HL-60/S4 (cell line): Measurements from ENCODE around the gene SRSF2.
"Not testable (repeated sequence)": the region's sequence is repeated elsewhere in the genome, so short reads cannot be mapped to it uniquely, and the experiment has no call there.

Source experiments
- in situ Hi-C: fragments of 300-500 bp; cut with MboI; formaldehyde crosslinking; loops from 2 replicates; pipeline ENCODE4 v1.14.3; 2022; ENCODE audit warnings: low sequenced_read_pairs

The SRSF2 gene

DNA sequence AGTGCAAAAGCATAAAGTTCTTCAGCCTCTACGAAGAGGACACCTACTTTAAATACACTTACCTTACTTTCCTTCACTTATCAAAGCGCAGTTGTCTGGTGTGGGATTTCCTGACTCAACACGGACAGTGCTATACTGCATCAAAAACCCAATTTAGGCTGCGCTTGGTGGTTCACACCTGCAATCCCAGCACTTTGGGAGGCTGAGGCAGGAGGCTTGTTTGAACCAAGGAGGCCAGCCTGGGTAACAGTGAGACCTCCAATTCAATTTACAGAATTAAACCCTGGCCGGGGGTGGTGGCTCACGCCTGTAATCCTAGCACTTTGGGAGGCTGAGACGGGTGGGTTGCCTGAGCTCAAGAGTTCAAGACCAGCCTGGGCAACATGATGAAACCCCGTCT, 14.9 kb downstream of the SRSF2 start:
- in situ Hi-C loops, result no loop called here

DNA sequence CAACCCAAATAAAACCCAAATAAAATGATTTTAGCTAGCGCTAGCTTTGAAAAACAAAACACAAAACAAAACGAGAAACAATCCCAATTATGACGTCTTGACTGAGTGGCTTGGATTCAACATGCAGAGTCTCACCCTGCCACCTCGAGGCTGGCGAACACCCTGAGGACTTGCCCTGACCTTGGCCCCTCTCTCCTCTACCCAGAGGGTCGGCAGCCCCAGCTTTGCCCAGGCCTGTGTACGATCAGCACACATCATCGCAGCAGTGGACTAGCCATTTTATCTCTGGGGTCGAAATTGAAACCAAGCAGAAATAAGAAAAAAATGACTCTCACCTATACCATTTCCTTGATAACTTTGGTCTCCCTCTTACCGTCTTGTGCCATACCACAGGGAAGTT, 15.7 kb downstream of the SRSF2 start:
- in situ Hi-C loops, result no loop called here

DNA sequence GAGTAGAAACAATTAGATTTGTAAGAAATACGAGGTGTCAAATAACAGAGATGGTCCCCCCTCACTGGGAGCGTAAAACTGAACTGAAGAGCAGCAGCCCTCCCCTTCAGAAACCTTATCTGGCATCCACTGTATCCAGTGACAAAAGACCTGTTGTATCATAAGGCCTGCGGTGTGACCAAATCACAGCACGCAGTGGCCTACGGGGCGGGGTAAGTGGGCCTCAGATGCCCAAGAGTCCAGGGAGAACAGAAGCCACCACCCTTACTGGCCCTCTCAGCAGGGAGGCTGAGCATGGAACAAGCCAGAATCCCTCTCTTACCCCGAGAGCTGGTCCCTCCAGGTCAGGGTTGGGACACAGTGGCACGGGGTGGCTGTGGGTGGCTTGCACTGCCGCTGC, 16.2 kb downstream of the SRSF2 start:
- in situ Hi-C loops, result no loop called here

DNA sequence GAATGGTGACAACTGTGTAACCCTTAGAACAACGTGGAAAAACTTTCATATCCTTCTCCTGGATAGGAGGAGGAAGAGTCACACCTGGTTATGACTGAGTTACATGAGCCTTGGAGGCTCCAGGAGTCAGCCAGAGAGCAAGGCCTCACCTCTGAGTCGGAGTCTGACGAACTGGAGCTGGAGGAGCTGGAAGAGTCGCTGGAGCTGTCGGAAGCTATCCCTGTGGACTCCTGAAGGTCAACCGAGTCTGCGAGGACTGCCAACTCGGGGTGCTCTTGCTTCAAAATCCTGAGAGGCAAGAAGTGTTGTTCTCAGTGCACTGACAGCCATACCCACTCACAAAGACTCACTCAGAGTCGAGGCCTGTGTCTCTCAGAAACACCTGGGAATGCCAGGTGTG, 16.9 kb downstream of the SRSF2 start:
- in situ Hi-C loops, result no loop called here

DNA sequence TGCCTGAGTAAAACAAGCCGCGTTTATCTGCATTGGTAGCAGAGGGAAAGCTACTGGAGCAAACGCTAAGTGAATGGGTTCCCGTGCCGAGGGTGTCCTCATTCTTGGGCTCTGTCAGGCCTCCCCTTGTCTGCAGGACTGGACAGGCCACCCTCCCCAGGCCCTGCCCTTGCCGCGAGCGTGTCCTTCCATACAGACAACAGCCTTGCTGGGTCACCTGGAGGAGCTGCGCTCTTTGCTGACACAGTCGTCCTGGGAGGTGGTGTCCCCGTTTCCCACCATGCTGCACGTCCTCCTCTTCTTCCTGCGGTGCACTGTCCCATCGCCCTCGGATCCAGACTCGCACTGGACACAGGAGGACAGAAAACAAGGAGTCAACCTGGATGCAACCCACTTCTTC, 18.6 kb downstream of the SRSF2 start:
- in situ Hi-C loops, result no loop called here

DNA sequence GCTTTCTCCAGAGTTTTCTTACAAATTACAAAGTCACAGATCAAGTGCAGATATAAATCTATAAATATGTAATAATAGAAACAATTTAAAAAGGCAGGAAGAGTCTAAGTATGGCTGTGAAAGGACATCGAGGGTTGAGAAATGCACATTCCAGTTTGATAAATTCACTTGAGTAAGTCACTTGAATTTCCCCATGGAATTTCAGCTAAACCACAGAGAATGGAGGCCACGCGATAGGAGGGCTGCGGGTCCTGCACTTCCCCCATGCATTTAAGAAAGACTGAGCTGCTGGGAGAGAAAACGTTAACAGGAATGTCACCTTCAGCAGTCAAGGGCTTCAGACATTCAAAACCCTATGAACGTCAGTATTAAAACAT, 20.3 kb downstream of the SRSF2 start:
- in situ Hi-C loops, result no loop called here

DNA sequence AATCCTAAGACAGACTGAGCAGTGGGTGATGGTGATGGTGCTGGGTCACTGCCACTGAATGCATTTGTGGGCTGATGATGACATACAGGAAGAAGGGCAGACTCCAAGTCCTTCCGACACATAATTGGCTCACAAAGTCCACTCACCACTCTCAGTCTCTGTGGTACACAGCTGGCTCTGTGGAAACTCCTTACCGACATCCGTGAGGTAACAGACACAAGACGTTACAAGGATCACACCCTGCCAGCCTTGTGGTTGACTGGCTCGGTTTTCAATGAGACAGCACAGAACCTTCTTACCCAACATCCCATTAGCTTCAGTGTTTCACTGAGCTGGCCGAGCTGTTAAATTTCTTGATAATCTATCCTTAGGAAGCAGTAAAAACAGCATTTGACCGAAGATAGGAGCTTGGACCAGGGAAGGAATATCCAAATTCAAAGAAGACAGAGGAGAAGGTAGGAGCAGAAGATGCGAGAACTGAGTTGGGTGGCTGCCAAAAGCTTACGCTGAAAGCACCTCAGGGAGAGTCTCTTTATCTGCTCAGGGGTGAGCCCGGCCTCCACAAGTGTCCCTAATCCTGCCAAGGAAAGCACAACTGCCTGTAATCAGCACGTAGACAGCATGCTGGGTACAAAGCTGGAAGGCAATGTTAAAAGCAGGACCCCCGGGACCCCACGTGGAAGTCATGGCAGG, 20.8 kb downstream of the SRSF2 start:
- in situ Hi-C loops, result no loop called here

DNA sequence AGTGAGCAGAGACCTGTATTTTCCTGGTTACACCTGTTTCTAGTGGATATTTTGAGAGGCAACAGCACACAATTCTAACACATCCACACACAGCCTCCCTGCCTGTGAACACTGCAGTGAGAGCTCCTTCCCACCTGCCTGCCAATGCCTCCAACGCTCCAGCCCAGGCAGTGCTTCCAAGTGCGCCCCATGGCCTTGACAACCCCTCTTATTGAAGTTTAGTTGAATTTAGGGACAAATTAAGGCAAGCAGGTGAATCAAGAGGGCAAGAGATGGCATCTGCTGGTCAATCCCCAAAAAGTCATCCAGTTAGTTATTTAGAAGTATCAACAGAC, 21.7 kb downstream of the SRSF2 start:
- in situ Hi-C loops, result no loop called here

DNA sequence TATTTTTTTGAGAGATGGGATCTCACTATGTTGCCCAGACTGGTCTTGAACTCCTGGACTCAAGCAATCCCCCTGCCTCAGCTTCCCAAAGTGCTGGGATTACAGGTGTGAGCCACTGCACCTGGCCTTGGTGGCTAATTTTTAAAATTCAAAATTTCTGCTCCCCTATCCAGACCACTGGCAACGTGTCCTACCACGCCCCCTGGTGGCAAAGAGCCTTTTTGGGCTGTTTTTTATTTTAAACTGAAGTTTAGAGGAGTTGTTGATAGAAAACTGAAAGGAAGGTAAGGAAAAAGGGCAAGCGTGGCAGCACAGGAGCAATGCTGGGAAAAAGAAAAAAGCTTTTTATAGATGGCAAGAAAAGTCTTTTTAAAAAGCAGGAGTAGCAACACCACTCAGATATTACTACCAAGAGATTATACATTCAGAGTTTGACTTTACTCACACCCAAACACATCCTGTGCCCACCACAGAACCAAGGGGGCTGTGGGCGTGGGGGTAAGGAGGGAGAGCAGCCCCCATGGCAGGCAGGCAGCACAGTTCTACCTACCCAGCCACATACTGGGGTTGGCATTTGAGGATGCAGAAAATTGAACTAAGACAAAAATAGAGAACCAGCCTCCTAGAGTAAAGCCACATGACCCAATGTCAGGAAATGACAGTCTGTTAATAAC, 22.2 kb downstream of the SRSF2 start:
- in situ Hi-C loops, result no loop called here

DNA sequence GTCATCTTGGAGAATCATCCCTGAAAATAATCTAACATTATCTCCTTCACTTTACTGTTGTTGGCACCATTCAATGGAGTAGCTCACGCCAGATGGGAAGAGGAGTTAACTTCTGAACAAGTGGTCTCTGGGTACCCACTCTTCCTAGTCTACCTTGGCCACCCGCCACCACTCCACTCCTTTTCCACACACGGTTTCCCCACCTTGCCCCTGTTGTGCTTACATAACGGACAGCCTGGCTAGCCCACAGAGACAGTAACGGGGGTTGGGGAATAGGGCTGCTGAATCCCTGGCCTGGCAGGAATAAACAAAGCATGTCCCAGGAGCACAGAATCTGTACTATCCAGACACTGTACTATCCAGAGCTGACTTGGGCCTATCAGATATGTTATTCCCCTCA, 22.8 kb downstream of the SRSF2 start:
- in situ Hi-C loops, result no loop called here

DNA sequence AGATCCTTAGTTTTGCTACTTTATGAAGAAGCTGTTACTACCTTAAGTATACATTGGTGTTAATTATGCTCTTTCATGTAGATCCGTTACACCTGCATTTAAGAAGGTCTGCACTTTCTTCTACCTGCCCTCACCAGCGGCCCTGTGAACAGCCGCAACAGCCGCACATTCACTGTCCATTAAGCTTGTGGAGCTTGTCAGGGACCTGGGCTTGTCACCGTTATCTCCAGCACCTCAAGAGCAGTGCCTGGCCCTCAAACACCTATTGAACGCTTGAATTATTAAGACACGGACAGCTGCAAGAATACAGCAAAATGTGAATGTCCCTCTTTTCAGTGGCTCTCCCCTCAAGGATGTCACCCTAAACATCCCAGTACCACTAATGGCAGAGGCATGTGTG, 23.4 kb downstream of the SRSF2 start:
- in situ Hi-C loops, result no loop called here

DNA sequence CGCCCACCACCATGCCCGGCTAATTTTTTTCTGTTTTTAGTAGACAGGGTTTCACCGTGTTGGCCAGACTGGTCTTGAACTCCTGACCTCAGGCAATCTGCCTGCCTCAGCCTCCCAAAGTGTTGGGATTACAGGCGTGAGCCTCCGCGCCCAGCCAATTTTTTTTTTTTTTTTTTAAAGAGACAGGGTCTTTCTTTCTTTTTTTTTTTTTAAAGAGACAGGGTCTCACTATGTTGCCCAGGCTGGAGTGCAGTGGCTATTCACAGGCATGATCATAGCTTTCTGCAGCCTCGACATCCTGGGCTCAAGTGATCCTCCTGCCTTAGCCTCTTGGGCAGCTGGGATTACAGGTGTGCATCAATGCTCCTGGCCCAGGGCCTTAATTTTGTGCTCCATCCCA, 24.8 kb downstream of the SRSF2 start:
- in situ Hi-C loops, result not testable (repeated sequence)

DNA sequence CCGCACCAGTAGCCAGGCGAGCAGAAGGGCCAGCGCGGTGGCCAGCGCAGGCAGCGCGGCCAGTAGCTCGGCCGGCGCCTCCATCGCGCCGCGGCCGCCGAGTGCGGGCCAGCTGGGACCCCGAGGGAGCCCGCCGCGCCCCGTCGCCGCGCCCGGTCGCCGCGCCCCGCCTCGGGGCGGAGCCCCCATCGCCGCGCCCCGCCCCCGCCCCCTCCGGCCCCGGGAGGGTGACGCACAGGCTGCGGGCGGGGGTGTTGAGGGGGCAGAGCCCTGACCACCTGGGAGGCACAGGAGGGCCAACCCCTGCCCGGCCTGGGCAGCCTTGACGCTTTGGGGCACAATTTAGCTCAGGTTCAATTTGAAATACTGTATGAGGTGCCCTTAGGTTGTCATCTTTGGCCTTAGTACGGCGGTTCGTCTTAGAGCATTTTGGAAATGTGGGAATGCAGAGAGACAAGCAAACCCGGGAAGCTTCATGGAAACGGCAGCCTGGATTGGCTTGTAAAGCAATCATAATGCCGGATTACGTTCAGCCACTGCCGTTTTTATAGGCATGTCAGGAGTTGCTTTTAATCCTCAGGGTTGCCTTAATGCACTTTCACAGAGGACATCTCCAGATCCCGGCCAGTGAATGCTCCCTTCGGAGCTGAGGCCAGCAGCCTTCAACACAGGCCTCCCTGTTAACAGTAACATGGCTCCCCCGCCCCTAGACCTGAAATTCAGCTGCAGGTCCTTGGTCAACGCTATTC, 26.1 kb downstream of the SRSF2 start, which contains the start of gene MXRA7:
Gene MXRA7, minus strand, starts transcription at position 103 of the 749 bp plus-strand sequence. Its CDS starts 19 bp downstream, at position 84.
- in situ Hi-C loops, result no loop called here

DNA sequence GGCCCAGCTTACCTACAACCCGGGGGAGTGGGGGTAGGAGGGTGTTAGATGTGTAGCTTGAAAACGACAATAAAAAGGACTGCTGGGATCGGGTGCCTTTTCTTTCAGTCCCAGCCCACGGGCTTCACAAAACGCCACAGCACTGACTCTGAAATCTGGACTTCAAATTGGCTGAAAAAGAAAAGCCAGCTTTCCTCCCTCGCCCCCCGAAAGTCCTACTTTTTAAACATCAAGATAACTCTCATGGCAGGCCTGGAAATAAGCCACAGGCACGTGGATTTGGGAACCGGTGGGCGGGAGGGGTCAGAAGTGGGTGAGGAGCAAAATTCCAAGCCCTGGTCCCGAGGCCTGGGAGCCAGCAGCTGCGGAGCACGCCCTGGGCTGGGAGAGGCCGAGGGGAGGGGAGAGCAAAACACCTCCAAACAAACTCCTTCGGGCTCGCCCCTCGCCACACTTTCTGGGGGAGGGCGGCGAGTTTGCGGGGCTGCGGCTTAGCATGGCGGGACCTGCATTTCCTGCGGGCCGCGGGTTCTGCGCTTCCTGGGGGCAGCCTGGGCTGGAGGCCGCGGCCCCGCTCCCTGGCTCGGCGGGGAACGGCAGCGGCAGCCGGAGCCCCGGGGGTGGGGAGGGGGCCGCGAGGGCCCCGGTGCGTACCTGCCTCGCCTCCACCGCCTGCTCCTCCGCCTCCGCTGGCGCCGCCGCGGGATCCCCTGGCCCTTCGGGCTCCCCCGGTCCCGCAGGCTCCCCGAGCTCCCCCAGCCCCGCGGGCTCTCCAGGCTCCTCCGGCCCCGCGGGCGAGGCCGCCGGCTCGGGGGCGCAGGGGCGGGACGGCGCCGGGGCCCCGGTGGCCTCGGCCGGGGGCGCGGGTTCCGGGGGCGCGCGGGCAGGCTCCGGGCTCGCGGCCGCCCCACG, 26.9 kb downstream of the SRSF2 start:
- in situ Hi-C loops, result not testable (repeated sequence)

DNA sequence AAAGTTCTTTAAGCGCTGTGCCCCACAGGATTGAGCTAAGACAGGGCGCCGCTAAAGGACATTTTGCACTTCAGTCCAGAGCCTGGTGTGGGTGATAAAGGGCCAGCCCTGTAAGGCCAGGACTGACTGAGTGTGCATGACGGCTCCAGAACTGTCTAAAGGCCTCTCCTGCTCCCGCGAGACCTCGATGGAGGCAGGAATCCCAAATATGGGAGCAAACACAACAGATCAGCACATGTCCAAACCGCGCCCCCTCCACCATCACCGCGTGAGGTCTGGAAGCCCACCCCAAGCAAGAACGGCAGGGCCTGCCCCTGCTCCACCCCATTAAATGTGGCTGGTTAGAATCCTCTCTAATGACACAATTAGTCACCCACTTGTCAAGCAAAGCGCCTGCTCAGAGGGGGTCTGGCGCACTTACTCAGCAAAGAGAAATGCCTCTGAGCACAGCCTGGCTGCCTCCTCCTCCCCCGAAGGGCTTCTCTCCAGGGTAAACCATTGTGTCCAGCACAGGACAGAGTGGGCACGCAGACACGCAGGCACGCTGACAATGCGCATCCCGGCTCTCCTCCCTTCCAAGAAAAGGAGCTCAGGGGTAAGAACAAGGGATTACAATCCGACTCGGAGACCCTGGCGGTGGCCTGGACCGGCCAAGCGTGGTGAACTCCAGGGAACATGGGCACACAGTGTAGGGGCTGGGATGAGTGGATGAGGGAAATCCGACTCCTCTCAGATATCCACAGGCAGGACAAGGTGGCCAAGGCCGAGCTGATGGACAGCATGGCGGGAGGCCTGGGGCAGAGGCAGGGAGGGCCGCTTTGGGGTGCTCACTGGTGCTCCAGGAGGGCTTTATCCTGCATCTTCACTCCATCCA, 27.8 kb downstream of the SRSF2 start:
- in situ Hi-C loops, result no loop called here

DNA sequence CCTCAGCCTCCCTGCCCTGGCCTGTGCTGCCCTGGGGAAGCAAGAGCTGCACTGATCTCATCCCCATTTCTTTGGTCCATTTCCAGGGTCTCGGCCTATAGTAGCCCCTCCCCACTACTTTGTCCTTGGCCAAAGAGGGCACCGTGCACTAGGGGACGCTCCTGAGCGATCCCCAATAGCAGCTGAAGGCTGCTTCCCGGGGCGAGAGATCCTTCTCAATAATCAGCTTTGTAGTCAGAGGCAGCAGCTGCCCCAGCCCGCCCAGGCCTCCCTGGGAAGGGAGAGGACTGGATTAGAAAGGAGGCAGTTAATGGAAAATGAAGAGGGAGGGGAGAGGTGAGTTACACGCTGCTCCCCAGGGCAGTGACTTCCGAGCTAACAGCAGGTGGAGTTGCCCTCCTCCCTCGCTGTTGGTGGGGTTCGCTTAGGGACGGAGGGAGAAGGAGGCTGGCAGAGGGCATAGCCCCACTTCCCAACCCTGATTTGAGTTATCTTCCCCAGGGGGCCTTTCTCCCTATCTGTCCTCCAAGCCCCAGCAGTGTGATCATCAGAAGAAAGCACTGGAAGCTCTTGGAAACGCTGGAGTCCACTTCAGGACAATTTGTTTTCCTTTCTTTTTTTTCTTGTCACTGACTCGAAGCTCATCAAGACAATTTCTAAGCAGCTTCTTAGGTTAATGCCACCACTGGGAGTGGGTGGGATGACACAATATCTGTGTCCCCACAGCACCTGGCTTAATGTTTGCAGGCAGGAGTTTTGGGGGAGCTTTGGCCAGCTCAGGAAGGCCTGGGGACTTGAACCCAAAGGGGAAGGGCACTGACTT, 28.9 kb downstream of the SRSF2 start:
- in situ Hi-C loops, result no loop called here

DNA sequence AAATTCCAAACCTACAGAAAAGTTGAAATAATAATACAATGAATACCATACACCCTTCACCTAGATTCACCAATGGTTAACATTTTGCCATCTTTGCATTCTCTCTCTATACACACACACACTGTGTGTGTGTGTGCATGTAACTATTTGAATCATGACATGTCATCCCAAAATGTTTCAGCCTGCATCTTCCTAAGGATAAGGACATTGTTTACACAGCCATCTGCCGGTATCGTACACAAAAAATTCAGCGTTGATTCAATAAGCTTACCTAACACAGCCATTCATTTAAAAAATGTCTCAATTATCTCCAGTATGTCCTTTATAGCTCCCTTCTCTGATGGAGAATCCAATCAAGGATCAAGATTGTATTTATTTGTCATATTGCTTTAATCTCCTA, 30.3 kb downstream of the SRSF2 start:
- in situ Hi-C loops, result no loop called here

DNA sequence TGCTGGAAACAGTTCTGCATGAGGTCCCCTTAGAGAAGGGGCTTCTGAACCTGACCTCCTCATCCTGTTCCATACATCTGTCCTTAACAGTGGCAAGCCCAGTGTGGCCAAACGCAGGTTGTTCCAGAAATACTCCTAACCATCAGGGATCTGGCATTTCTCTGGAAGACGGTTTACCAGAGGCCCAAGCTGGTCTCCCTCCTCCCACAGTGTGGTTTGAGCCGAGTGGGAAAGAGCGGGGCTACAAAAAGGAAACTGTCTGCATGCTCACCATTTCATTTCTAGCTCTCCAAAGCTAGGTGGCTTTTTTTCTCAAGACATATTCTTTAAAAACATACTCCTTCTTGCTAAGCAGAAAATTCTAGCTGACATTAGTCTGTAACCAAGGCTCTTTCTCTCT, 32.3 kb downstream of the SRSF2 start:
- in situ Hi-C loops, result no loop called here

DNA sequence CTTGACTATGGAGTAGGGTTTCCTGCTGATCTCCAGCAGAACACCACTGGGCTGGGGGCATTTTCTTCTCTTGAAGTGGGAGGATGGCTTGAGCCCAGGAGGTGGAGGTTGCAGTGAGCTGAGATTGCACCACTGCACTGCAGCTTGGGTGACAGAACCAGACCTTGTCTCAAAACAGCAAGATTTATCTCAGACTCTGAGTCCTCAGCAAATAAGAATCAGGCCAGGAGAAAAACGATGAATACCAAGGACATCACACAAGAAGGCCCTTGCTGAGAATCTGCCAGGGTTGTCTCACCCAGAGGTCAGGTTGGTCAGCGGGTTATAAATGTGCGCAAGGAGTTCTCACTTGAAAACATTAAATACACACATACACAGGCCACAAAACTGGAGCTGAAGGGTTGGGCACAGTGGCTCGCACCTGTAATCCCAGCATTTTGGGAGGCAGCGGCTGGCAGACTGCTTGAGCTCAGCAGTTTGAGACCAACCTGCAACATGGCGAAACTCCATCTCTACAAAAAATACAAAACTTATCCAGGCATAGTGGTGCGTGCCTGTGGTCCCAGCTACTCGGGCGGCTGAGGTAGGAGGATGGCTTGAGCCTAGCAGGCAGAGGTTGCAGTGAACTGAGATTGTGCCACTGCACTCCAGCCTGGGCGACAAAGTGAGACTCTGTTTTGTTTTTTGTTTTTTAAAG, 34.0 kb downstream of the SRSF2 start:
- in situ Hi-C loops, result no loop called here
